GM20431 (cell line): ENCODE results near the gene ACOT11.

Experiments
- in situ Hi-C: fragments of 300-500 bp; cut with MseI, MboI; formaldehyde crosslinking; loops from one replicate; pipeline ENCODE4 v1.15.0; 2020; ENCODE audit warnings: low sequenced_read_pairs; ENCODE audit not compliant: unreplicated experiment

ACOT11 gene

GRCh38 chr1:54583307-54583686 lies 35.3 kb downstream of the ACOT11 start:
- in situ Hi-C loops, result no loop called here

DNA sequence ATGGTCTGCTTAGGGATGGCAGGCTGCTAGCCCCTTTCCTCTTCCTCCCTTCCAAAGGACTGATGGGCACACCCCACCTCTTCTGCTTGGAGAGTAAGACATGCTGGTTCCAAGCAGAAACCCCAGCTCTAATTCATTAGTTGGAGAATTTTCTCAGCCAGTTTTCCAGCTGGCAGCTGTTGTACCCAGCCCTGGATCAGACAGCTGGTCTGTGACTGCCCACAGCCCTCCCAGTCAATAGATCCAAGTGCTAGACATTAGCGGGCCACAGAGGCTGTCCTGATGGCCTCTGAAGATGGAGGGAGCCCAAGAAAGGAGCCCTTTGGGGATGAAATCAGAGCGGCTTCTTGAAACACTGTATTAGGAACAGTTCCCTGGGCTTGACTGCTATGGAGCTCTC lies 35.8 kb downstream of the ACOT11 start:
- in situ Hi-C loops, result no loop called here

DNA sequence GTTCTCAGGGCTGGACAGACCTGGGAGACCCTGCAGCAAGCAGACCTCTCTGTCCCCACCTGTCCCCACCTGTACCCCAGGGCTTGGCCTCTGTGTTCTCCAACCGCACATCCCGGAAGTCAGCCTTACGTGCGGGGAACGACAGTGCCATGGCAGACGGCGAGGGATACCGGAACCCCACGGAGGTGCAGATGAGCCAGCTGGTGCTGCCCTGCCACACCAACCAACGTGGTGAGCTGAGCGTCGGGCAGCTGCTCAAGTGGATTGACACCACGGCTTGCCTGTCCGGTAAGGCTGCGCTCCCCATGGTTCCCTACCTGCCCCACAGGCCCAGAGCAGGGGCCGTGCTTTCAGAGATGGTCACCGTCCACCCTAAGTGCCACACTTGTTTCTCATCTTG lies 36.5 kb downstream of the ACOT11 start:
- in situ Hi-C loops, result no loop called here

GRCh38 chr1:54585181-54586066 lies 37.4 kb downstream of the ACOT11 start:
- in situ Hi-C loops, result no loop called here

DNA sequence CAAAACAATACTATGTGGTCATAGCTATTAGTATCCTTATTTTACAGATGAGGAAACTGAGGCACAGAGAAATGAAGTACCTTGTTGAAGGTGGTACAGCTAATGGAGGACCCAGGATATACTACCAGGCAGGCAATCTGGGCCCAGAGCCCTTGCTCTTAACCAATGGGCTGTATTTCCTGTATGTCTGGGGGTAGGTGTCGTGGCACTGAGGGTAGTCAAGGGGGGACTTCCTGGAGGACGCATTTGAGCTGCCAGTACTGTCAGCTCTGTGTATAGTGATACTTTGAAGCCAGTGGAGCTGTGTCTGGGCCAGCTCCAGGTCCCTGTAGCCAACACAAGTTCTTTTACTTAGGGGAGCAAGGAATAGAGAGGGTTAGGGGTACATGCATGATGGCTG lies 40.3 kb downstream of the ACOT11 start:
- in situ Hi-C loops, result no loop called here

GRCh38 chr1:54591127-54591756 lies 43.2 kb downstream of the ACOT11 start:
- in situ Hi-C loops, result no loop called here

- in situ Hi-C loops, result no loop called here
These were observed 45.6 kb downstream of the ACOT11 start for GRCh38 chr1:54593571-54594160.

DNA sequence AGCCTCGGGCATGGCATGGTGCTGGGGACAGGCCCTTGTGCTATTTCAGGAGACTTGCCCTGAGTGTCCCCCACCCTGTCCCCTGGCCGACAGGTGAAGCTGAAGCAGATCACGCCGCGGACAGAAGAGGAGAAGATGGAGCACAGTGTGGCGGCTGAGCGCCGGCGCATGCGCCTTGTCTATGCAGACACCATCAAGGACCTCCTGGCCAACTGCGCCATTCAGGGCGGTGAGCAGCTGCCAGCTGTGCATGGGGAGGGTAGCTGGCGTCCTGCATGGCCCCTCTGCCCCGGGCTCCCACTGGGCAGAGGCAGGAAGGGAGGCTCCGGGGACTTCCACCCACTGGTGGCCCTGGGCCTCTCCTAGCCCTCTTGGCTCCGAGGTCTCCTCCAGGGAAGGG lies 46.4 kb downstream of the ACOT11 start:
- in situ Hi-C loops, result no loop called here

DNA sequence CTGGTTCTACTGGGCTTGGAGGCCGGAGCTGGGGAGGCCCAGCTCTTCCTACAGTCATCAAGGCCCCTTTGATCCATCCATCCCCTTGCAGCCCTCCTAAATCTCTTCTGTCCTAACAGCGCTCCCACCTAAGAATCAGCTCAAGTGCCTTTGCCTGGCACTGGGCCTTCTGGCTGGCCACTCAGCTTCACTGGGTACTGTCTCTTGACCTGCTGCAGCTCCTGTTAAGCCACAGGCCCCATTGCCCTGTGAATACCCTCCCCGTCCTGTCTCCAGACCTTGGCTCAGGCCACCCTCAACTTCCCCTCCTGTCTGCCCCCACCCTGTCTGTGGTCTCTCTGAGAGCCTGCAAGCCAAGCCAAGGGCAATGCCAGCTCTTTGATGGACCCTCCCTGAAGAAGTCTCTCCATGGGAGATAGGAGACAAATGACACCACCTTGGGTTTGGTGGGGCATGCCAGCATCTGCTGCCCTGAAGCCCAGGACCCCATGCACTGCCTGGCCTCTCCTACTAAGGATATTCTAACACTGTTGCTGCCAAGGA lies 48.0 kb downstream of the ACOT11 start:
- in situ Hi-C loops, result no loop called here

- in situ Hi-C loops, result no loop called here
These were observed 48.7 kb downstream of the ACOT11 start for GRCh38 chr1:54596756-54597155.

GRCh38 chr1:54597455-54598030 lies 49.5 kb downstream of the ACOT11 start:
- in situ Hi-C loops, result no loop called here

- in situ Hi-C loops, result no loop called here
These were observed 51.3 kb downstream of the ACOT11 start for GRCh38 chr1:54599211-54599823.

- in situ Hi-C loops, result no loop called here
These were observed 53.1 kb downstream of the ACOT11 start for GRCh38 chr1:54600947-54601721.

- in situ Hi-C loops, result no loop called here
These were observed 53.7 kb downstream of the ACOT11 start for GRCh38 chr1:54601730-54602129.

DNA sequence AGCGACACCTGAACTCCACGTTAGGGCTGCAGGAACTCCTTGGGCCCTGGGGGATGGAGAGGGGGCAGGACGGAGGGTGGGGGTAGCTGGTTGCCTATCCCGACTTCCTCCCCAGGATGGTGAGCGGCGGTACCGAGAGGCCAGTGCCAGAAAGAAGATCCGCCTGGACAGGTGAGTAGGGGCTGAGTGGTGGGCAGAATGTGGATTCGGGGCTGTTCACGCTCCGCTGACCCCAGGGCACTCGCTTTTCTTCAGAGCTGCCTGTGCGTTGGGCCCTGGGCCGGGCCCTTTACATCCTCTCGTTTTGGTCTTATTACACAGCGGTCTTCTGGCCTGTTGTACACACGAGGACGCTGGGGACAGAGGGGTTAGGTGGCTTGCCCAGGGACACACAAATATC lies 54.5 kb downstream of the ACOT11 start:
- in situ Hi-C loops, result no loop called here

GRCh38 chr1:54603241-54603640 lies 55.2 kb downstream of the ACOT11 start:
- in situ Hi-C loops, result no loop called here

DNA sequence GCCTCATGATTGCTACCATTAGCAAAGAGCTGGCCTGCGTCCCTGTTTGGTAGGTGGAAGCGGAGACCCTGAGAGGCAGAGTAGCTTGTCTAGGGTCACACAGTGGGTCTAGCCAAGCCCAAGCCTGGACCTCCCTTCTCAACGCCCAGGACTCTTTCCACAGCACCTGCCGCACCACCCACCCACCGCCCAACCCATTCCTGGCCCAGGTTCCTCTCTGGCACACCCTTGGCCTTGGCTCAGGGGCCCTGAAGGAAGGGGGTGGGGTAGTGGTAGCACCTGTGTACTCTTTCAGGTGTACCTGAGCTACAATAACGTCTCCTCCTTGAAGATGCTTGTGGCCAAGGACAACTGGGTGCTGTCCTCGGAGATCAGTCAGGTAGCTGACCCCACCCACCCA lies 56.0 kb downstream of the ACOT11 start:
- in situ Hi-C loops, result no loop called here

DNA sequence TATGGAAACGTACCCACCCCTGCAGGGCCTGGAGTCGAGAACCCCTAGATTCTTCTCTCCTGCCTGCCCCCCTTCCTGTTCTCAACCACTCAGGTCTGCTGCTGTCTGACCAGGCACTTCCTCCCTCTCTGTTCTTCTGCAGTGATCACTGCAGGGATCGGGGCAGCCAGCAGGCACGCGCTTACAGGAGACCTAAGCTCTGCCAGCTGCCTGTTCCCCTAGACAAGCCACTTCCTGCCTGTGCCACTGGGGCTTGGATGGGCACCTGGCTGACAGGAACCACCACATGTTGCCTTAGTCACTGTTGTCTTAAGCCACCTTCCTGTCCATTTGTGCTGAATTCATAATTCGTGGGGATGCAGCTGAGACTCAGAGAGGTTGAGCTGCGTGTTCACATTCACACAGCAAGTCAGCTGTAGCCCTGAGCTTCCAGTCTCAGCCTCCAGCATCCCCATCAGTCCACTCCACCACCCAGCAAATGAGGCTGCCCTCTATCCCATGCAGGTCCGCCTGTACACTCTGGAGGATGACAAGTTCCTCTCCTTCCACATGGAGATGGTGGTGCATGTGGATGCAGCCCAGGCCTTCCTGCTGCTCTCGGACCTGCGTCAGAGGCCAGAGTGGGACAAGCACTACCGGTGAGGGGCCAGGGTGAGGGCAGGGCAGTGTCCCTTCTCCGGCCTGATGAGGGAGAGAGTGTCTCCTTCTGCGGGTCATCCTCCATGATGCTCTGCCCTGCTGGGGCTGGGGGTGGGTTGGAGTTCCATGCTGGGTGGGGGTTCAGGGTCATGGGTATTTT lies 56.7 kb downstream of the ACOT11 start:
- in situ Hi-C loops, result no loop called here
